K562 (cell line): Measurements from ENCODE around the gene DEFB124. TPM values are rescaled to one million over a fixed set of nuclear protein-coding genes. Genes with fewer than 3 reads are reported as not detected.

Experiments
- ATAC-seq: fragments of 200-7000 bp; cut with Tn5 transposase; 3 replicates; pipeline ENCODE4 v1.9.1; 2020; ENCODE audit warnings: moderate library complexity
- BruUV-seq: library from RNA; stranded (reverse); fragments of 400-500 nt; replicated peaks from 2 replicates; lab custom pipeline; 2021; lab: Mats Ljungman, UMichigan
- CTCF ChIA-PET: fragments of 300-600 bp; formaldehyde crosslinking; extraction: SDS; loops from one replicate; lab custom pipeline; 2021; ENCODE audit warnings: low intra/inter-chr PET ratio; lab: Yijun Ruan, JAX
- POLR2A ChIA-PET: fragments of 300-600, 350-650 bp; sonication (Branson Sonifier 250); formaldehyde crosslinking; extraction: SDS; loops from one replicate; lab custom pipeline; 2021; ENCODE audit warnings: antibody characterized with exemption, inconsistent platforms; lab: Yijun Ruan, JAX
- DNase-seq, 4 experiments: peaks; one replicate each; pipeline versions ENCODE4 v3.0.0 to v3.0.0-alpha.2; 2011 to 2018; ENCODE audit warnings: low spot score in 3 of 4, mixed read lengths in 3 of 4; ENCODE audit errors: extremely low read depth in 1 of 4
- FAIRE-seq: peaks from 2 replicates; lab custom pipeline; 2011; peaks lifted over from hg19 to GRCh38; lab: Jason Lieb, UNC
- H2AFZ ChIP-seq: 2 replicates; pipeline ENCODE4 v1.6.0; 2011; ENCODE audit warnings: low read depth, low read length, control low read depth, inconsistent platforms
- H3K27ac ChIP-seq: fragments of 200-600 bp; 3 replicates; pipeline ENCODE4 v1.8.0; 2011; ENCODE audit warnings: low read depth, mild to moderate bottlenecking, control low read depth, inconsistent platforms, low read length, moderate library complexity, mixed read lengths; ENCODE audit errors: extremely low read depth
- H3K27me3 ChIP-seq, 2 experiments: fragments of 300-600 bp in 1 of 2; 2 replicates in 1 of 2; 3 replicates in 1 of 2; pipeline versions ENCODE4 v1.6.0 to v1.8.0; 2011; ENCODE audit warnings: inconsistent platforms in 2 of 2, low read length in 2 of 2, mild to moderate bottlenecking in 1 of 2, mixed read lengths in 1 of 2, moderate library complexity in 1 of 2; ENCODE audit not compliant: control insufficient read depth in 2 of 2, insufficient read depth in 2 of 2
- H3K36me3 ChIP-seq: fragments of 300-600 bp; 3 replicates; pipeline ENCODE4 v1.8.0; 2011; ENCODE audit warnings: mild to moderate bottlenecking, low read length, inconsistent platforms; ENCODE audit not compliant: control insufficient read depth, insufficient read depth
- H3K4me1 ChIP-seq, 2 experiments: fragments of 200-600 bp in 1 of 2; replicated peaks in 1 of 2; 2 replicates in 1 of 2; 3 replicates in 1 of 2; pipeline versions ENCODE4 v1.5.1 to v1.8.0; 2011; ENCODE audit warnings: inconsistent platforms in 2 of 2, low read length in 2 of 2, mild to moderate bottlenecking in 1 of 2, mixed read lengths in 1 of 2, moderate library complexity in 1 of 2; ENCODE audit not compliant: control insufficient read depth in 2 of 2, insufficient read depth in 2 of 2
- H3K4me2 ChIP-seq: 2 replicates; pipeline ENCODE4 v1.6.1; 2011; ENCODE audit warnings: low read length, control low read depth, inconsistent platforms, mixed read lengths; ENCODE audit not compliant: insufficient read depth
- H3K4me3 ChIP-seq: fragments of 200-600 bp; sonication (generic), shearing (Covaris generic); 2 replicates; pipeline ENCODE4 v1.5.1; 2016; ENCODE audit warnings: control low read depth, inconsistent platforms
- H3K79me2 ChIP-seq: fragments of 200-600 bp; 3 replicates; pipeline ENCODE4 v1.8.0; 2011; ENCODE audit warnings: low read length, inconsistent platforms; ENCODE audit not compliant: control insufficient read depth, insufficient read depth
- H3K9ac ChIP-seq, 2 experiments: 2 replicates each; pipeline versions ENCODE4 v1.6.0 to v1.6.1; 2011; ENCODE audit warnings: low read depth in 2 of 2, low read length in 2 of 2, control low read depth in 1 of 2, inconsistent platforms in 1 of 2, mild to moderate bottlenecking in 1 of 2, mixed read lengths in 1 of 2; ENCODE audit not compliant: insufficient read depth in 1 of 2
- H3K9me1 ChIP-seq: one replicate; pipeline ENCODE4 v1.6.0; 2011; ENCODE audit warnings: inconsistent platforms, mild to moderate bottlenecking, low read length, moderate library complexity; ENCODE audit not compliant: control insufficient read depth, insufficient read depth
- H3K9me3 ChIP-seq: replicated peaks from 2 replicates; pipeline ENCODE4 v1.5.1; 2011; ENCODE audit warnings: low read depth, low read length, inconsistent platforms; ENCODE audit not compliant: control insufficient read depth, insufficient read depth
- H4K20me1 ChIP-seq: replicated peaks from 2 replicates; pipeline ENCODE4 v1.6.1; 2011; ENCODE audit warnings: low read length, inconsistent platforms, mixed read lengths; ENCODE audit not compliant: control insufficient read depth, insufficient read depth
- CEBPG ChIP-seq, 3 experiments: fragments of 200-800 bp in 1 of 3; sonication (Bioruptor generic) in 1 of 3; sonication (generic) in 1 of 3; formaldehyde crosslinking in 1 of 3; IDR thresholded peaks in 2 of 3; conservative IDR thresholded peaks in 1 of 3; 2 replicates each; pipeline versions ENCODE4 v1.6.1 to v1.8.0; 2016 to 2022; ENCODE audit warnings: missing compliant biosample characterization in 2 of 3, missing genetic modification characterization in 2 of 3, mild to moderate bottlenecking in 1 of 3, missing genetic modification reagents in 1 of 3
- ETV6 ChIP-seq, 3 experiments: fragments of 150-350 bp in 1 of 3; sonication (generic) in 1 of 3; formaldehyde crosslinking in 1 of 3; IDR thresholded peaks; 2 replicates each; pipeline versions ENCODE4 v1.6.1 to v1.8.0; 2014 to 2022; ENCODE audit warnings: borderline replicate concordance in 2 of 3, low read depth in 2 of 3, antibody characterized with exemption in 1 of 3, low read length in 1 of 3, mild to moderate bottlenecking in 1 of 3, missing genetic modification reagents in 1 of 3
- HMG20B ChIP-seq: fragments of 250-450 bp; sonication (Bioruptor Pico); IDR thresholded peaks from 2 replicates; pipeline ENCODE4 v1.5.0; 2021; ENCODE audit warnings: mild to moderate bottlenecking
- KAT7 ChIP-seq: sonication (generic); formaldehyde crosslinking; IDR thresholded peaks from 2 replicates; pipeline ENCODE4 v1.8.0; 2022; ENCODE audit warnings: missing genetic modification reagents, mild to moderate bottlenecking, borderline replicate concordance
- MEF2A ChIP-seq: IDR thresholded peaks from 2 replicates; pipeline ENCODE4 v1.6.1; 2011; ENCODE audit warnings: low read depth, mild to moderate bottlenecking, low read length, moderate library complexity; ENCODE audit not compliant: control insufficient read depth
- NEUROD1 ChIP-seq: fragments of 150-350 bp; IDR thresholded peaks from 2 replicates; pipeline ENCODE4 v1.6.1; 2014; ENCODE audit warnings: borderline replicate concordance, low read length, low read depth; ENCODE audit not compliant: partially characterized antibody
- POLR2A ChIP-seq: fragments of 450-650 bp; conservative IDR thresholded peaks from 2 replicates; pipeline ENCODE4 v1.6.1; 2016
- PRPF4 ChIP-seq: fragments of 200-400 bp; formaldehyde crosslinking; IDR thresholded peaks from one replicate; pipeline ENCODE4 v1.6.1; 2017; ENCODE audit warnings: low read length, low read depth, mild to moderate bottlenecking; ENCODE audit not compliant: insufficient read depth, poor library complexity, severe bottlenecking
- SETDB1 ChIP-seq: IDR thresholded peaks from one replicate; pipeline ENCODE4 v1.6.1; 2012; ENCODE audit warnings: low read length, control low read depth, inconsistent platforms
- ZNF133 ChIP-seq: fragments of 250-450 bp; sonication (Bioruptor Pico); IDR thresholded peaks from 2 replicates; pipeline ENCODE4 v1.4.0; 2020; ENCODE audit warnings: mild to moderate bottlenecking
- ZNF134 ChIP-seq: fragments of 250-450 bp; sonication (Bioruptor Pico); conservative IDR thresholded peaks from 2 replicates; pipeline ENCODE4 v1.4.0; 2020
- ZNF232 ChIP-seq: sonication (generic); formaldehyde crosslinking; IDR thresholded peaks from 2 replicates; pipeline ENCODE4 v1.8.0; 2022; ENCODE audit warnings: mild to moderate bottlenecking, missing genetic modification reagents
- ZNF3 ChIP-seq: fragments of 250-450 bp; sonication (Bioruptor Pico); IDR thresholded peaks from 2 replicates; pipeline ENCODE4 v1.5.0; 2021; ENCODE audit warnings: mild to moderate bottlenecking, moderate library complexity
- ZNF354B ChIP-seq: fragments of 250-450 bp; sonication (Bioruptor Pico); IDR thresholded peaks from 2 replicates; pipeline ENCODE4 v1.4.0; 2020
- ZNF57 ChIP-seq: fragments of 450-650 bp; formaldehyde crosslinking; IDR thresholded peaks from 2 replicates; pipeline ENCODE4 v1.4.0; 2020; ENCODE audit warnings: mild to moderate bottlenecking, moderate library complexity
- WGBS: fragments of 100-300 bp; shearing (Covaris generic); methylation state at CpG from one replicate; pipeline ENCODE4 v1.1.6; 2016; ENCODE audit warnings: low coverage, mixed read lengths; ENCODE audit not compliant: insufficient coverage; ENCODE audit errors: missing lambda C conversion rate; 5-methylcytosine and 5-hydroxymethylcytosine counted together
- in situ Hi-C: fragments of 300-500 bp; cut with MboI; formaldehyde crosslinking; loops from 4 replicates; pipeline ENCODE4 v1.15.0; 2018; ENCODE audit warnings: inconsistent platforms, mixed read lengths
- intact Hi-C: fragments of 100-400 bp; cut with micrococcal nuclease; formaldehyde crosslinking; loops from 2 replicates; pipeline ENCODE4 v1.14.2; 2022
- polyA plus RNA-seq, 8 experiments: library from polyadenylated mRNA; depleted of rRNA in 4 of 8; stranded (reverse) in 5 of 8; unstranded in 3 of 8; fragments of >200 nt; fragmentation: Nextera tagmentation in 2 of 8; fragmentation: Illumina TruSeq in 1 of 8; extraction: Ambion mirVana in 2 of 8; extraction: Trizol in 1 of 8; gene quantifications; 2 replicates each; pipeline versions ENCODE4 v1.2.1 to v1.2.3, GENCODE V29; 2011 to 2014; ENCODE audit warnings: inconsistent platforms in 1 of 8, missing spikeins in 1 of 8
- total RNA-seq, 7 experiments: library from RNA; depleted of rRNA in 6 of 7; stranded (reverse); fragments of >200 nt in 6 of 7; fragmentation: Illumina TruSeq in 2 of 7; extraction: Trizol in 2 of 7; gene quantifications; 2 replicates each; pipeline versions ENCODE4 v1.2.1 to v1.2.3, GENCODE V29; 2011 to 2021; ENCODE audit warnings: low replicate concordance in 1 of 7
- TF ChIP-seq, protein P1 (sequence below): fragments of 250-450 bp; sonication (Bioruptor Pico); IDR thresholded peaks from 2 replicates; pipeline ENCODE4 v1.5.0; 2020; ENCODE audit warnings: mild to moderate bottlenecking
- TF ChIP-seq, protein P2 (sequence below): fragments of 450-650 bp; formaldehyde crosslinking; IDR thresholded peaks from 2 replicates; pipeline ENCODE4 v1.4.0; 2022; ENCODE audit warnings: missing genetic modification characterization
- TF ChIP-seq, protein P3 (sequence below): sonication (generic); IDR thresholded peaks from 2 replicates; pipeline ENCODE4 v1.6.1; 2016

The DEFB124 gene
- total and polyA plus RNA-seq, 9 of the 15 experiments (the other 6 are each of a cell fraction or from before 2014, with no cell fraction given): not detected

DNA sequence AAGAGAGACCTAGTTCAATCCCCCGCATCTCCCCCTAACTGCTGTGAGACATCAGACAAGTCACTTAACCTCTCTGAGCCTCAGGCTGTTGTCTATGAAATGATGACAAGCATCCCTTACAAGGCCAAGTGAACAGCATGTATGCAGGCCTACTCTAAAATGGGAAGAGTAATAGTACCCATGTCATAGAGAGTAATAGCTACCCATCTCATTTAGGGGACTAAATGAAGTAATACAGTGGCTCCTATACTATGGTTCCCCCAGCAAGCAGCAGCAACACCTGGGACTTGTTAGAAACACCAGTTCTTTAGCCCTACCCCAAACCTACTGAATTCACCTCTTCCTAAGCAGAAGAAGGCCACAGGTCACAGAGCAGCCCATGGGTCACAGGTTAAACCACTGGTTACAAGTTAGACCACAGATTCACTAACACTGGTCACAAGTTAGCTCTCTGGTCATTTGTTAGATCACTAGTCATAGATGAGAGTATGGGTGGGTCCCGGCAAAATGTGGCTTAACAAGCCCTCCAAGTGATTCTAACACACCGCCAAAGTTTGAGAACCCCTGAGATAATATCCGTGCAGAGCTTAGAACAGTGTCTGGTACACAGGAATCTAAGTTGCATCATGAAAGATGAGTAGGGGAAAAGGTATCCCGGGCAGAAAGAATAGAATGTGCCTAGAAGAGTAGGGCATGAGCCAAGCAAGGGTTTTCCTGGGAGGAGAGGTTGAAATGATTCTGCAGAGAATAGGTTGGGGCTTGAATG lies 1.4 kb downstream of the DEFB124 start:
- WGBS: 4% methylated on average over 5 of the region's 5 CpGs
- no peaks in the 10 kb centered on the region; the same call in 1 of the 2 replicates for H4K20me1 ChIP-seq
- FAIRE-seq (no peak), DNase-seq (no peak), ATAC-seq (peak; percentile 17; the same call in 2 of the 3 replicates)
- no peaks in the 10 kb centered on the region for H3K9me1 ChIP-seq
- H3K27me3 ChIP-seq: peaks cover 27 to 32% of the 10 kb centered on the region in 2 experiments; a peak in 4 of 5 replicates
- CTCF ChIA-PET: no interaction called here
- H3K9ac ChIP-seq: no peak overlapping the region
- no peak overlapping the region for H3K4me3 ChIP-seq
- no peak overlapping the region for H3K4me2 ChIP-seq
- H3K27ac ChIP-seq: no peak overlapping the region
- no TSS peak for BruUV-seq
- POLR2A ChIA-PET: interaction anchor here (1.1 to 1.3 kb wide), 2 partner anchors 9 to 12 kb away, joined by 5 to 6 read pairs; no protein-coding TSS in a partner anchor
- H3K9me3 ChIP-seq: no peaks in the 10 kb centered on the region
- intact Hi-C loops (no loop called here), in situ Hi-C loops (no loop called here)
- H3K36me3 ChIP-seq: no peaks in the 10 kb centered on the region
- H3K4me1 ChIP-seq: peaks cover 5 to 16% of the 10 kb centered on the region in 2 experiments; a peak in 4 of 5 replicates
- H2AFZ ChIP-seq: no peak overlapping the region
- H3K79me2 ChIP-seq: no peaks in the 10 kb centered on the region
- TF ChIP-seq ZNF134 (CRISPR knock-in tag) (no peak), ETV6 (IDR thresholded peaks at IDR 0.05; ENCODE audit: borderline replicate concordance in 1 of 2, low read depth in 2 of 2, low read length in 1 of 2) (no peak), ETV6 (CRISPR knock-in tag; IDR thresholded peaks at IDR 0.05; ENCODE audit: borderline replicate concordance) (no peak), ZNF354B (no peak), NEUROD1 (no peak), SETDB1 (no peak), ZNF232 (CRISPR knock-in tag) (no peak), POLR2A (no peak), KAT7 (CRISPR knock-in tag) (no peak), ZNF3 (no peak), PRPF4 (no peak), MEF2A (no peak), HMG20B (CRISPR knock-in tag) (no peak), ZNF57 (CRISPR knock-in tag) (no peak), CEBPG (CRISPR knock-in tag; IDR thresholded peaks at IDR 0.05) (no peak), CEBPG (tag; conservative IDR thresholded peaks at IDR 0.05 in 1 of 2, IDR thresholded peaks at IDR 0.05 in 1 of 2) (0 out of 4 replicates have a peak, but pooled peaks of 1 of the 2 experiments have one; percentile 24), ZNF133 (CRISPR knock-in tag) (no peak)
- TF ChIP-seq, protein P1, sequence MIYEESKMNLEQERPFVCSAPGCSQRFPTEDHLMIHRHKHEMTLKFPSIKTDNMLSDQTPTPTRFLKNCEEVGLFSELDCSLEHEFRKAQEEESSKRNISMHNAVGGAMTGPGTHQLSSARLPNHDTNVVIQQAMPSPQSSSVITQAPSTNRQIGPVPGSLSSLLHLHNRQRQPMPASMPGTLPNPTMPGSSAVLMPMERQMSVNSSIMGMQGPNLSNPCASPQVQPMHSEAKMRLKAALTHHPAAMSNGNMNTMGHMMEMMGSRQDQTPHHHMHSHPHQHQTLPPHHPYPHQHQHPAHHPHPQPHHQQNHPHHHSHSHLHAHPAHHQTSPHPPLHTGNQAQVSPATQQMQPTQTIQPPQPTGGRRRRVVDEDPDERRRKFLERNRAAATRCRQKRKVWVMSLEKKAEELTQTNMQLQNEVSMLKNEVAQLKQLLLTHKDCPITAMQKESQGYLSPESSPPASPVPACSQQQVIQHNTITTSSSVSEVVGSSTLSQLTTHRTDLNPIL (CRISPR knock-in tag): no peak
- TF ChIP-seq, protein P2, sequence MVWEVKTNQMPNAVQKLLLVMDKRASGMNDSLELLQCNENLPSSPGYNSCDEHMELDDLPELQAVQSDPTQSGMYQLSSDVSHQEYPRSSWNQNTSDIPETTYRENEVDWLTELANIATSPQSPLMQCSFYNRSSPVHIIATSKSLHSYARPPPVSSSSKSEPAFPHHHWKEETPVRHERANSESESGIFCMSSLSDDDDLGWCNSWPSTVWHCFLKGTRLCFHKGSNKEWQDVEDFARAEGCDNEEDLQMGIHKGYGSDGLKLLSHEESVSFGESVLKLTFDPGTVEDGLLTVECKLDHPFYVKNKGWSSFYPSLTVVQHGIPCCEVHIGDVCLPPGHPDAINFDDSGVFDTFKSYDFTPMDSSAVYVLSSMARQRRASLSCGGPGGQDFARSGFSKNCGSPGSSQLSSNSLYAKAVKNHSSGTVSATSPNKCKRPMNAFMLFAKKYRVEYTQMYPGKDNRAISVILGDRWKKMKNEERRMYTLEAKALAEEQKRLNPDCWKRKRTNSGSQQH: no peak
- TF ChIP-seq, protein P3, sequence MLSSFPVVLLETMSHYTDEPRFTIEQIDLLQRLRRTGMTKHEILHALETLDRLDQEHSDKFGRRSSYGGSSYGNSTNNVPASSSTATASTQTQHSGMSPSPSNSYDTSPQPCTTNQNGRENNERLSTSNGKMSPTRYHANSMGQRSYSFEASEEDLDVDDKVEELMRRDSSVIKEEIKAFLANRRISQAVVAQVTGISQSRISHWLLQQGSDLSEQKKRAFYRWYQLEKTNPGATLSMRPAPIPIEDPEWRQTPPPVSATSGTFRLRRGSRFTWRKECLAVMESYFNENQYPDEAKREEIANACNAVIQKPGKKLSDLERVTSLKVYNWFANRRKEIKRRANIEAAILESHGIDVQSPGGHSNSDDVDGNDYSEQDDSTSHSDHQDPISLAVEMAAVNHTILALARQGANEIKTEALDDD: peak; percentile 85
